Measurements from ENCODE around the gene SMOC2. TPM values are rescaled to one million over a fixed set of nuclear protein-coding genes. Genes with fewer than 3 reads are reported as not detected.

The SMOC2 gene
- total and polyA plus RNA-seq, 2 of the 13 experiments (the other 11 are each of a cell fraction or from before 2014, with no cell fraction given), result not detected

GRCh38 chr6:168555618-168556273 is 114.8 kb downstream of the SMOC2 start:
- ATAC-seq, result peak; percentile 41; the same call in 2 of the 3 replicates
- no peak for DNase-seq (ENCODE audit: low spot score)

More at GRCh38 chr6:168555618-168556273, 114.8 kb downstream of the SMOC2 start:
- POLR2A ChIA-PET, result no interaction called here
- H3K79me2 ChIP-seq (ENCODE audit: insufficient read depth, low read length), result no peaks in the 10 kb centered on the region
- H3K4me1 ChIP-seq (ENCODE audit: insufficient read depth, low read length), result no peaks in the 10 kb centered on the region
- no peaks in the 10 kb centered on the region for H3K36me3 ChIP-seq (replicated peaks in 1 of 2; ENCODE audit: control insufficient read depth in 1 of 2, insufficient read depth in 2 of 2, low read length in 2 of 2)
- no peak overlapping the region for H3K27ac ChIP-seq (ENCODE audit: extremely low read length, insufficient read depth, low read length)
- H3K4me2 ChIP-seq (ENCODE audit: low read depth, low read length), result no peak overlapping the region
- CTCF ChIA-PET (ENCODE audit: low intra/inter-chr PET ratio, low total read pairs), result no interaction called here
- no TSS peak for BruUV-seq (replicated peaks)
- no peak overlapping the region for H3K9ac ChIP-seq (ENCODE audit: insufficient read depth, low read depth, low read length)
- H2AFZ ChIP-seq (ENCODE audit: low read length), result no peak overlapping the region
- WGBS (ENCODE audit: low lambda C conversion rate), result 40% methylated on average over 15 of the region's 41 CpGs
- in situ Hi-C loops (cut with HindIII; ENCODE audit: extremely low pct_ligation_motif_present, low pct_unique_long_range_greater_than_20kb), result no loop called here
- intact Hi-C loops (cut with micrococcal nuclease; ENCODE audit: unreplicated experiment), result no loop called here
- no peak for TF ChIP-seq ZNF468 (CRISPR knock-in tag; IDR thresholded peaks at IDR 0.05)
- no peak for TF ChIP-seq ZC3H13 (CRISPR knock-in tag; IDR thresholded peaks at IDR 0.05)
- no peak for TF ChIP-seq ZBED4 (CRISPR knock-in tag; IDR thresholded peaks at IDR 0.05; ENCODE audit: borderline replicate concordance)
- no peak for TF ChIP-seq SNAPC5 (CRISPR knock-in tag; IDR thresholded peaks at IDR 0.05; ENCODE audit: borderline replicate concordance)
- FAIRE-seq, result no peak
- no peaks in the 10 kb centered on the region for H3K9me3 ChIP-seq (ENCODE audit: low read length)
- H3K27me3 ChIP-seq (ENCODE audit: control insufficient read depth in 1 of 2, insufficient read depth in 2 of 2, low read length in 2 of 2), result peaks cover 0 to 33% of the 10 kb centered on the region in 2 experiments; a peak in 4 of 5 replicates
- no peaks in the 10 kb centered on the region for H4K20me1 ChIP-seq (ENCODE audit: insufficient read depth, low read length)
- H3K4me3 ChIP-seq (replicated peaks in 1 of 3; ENCODE audit: insufficient read depth in 1 of 3, low read depth in 2 of 3, low read length in 3 of 3), result no peak overlapping the region

All from HepG2 (cell line).